K562 (cell line): ENCODE results near the gene SRBD1. TPM values are rescaled to one million over a fixed set of nuclear protein-coding genes. Genes with fewer than 3 reads are reported as not detected.

Experiments
- ATAC-seq: fragments of 200-7000 bp; cut with Tn5 transposase; 3 replicates; pipeline ENCODE4 v1.9.1; 2020; ENCODE audit warnings: moderate library complexity
- BruUV-seq: library from RNA; stranded (reverse); fragments of 400-500 nt; replicated peaks from 2 replicates; lab custom pipeline; 2021; lab: Mats Ljungman, UMichigan
- CTCF ChIA-PET: fragments of 300-600 bp; formaldehyde crosslinking; extraction: SDS; loops from one replicate; lab custom pipeline; 2021; ENCODE audit warnings: low intra/inter-chr PET ratio; lab: Yijun Ruan, JAX
- POLR2A ChIA-PET: fragments of 300-600, 350-650 bp; sonication (Branson Sonifier 250); formaldehyde crosslinking; extraction: SDS; loops from one replicate; lab custom pipeline; 2021; ENCODE audit warnings: antibody characterized with exemption, inconsistent platforms; lab: Yijun Ruan, JAX
- DNase-seq, 4 experiments: peaks; one replicate each; pipeline versions ENCODE4 v3.0.0 to v3.0.0-alpha.2; 2011 to 2018; ENCODE audit warnings: low spot score in 3 of 4, mixed read lengths in 3 of 4; ENCODE audit errors: extremely low read depth in 1 of 4
- FAIRE-seq: peaks from 2 replicates; lab custom pipeline; 2011; peaks lifted over from hg19 to GRCh38; lab: Jason Lieb, UNC
- H2AFZ ChIP-seq: 2 replicates; pipeline ENCODE4 v1.6.0; 2011; ENCODE audit warnings: low read depth, low read length, control low read depth, inconsistent platforms
- H3K27ac ChIP-seq: fragments of 200-600 bp; 3 replicates; pipeline ENCODE4 v1.8.0; 2011; ENCODE audit warnings: low read depth, mild to moderate bottlenecking, control low read depth, inconsistent platforms, low read length, moderate library complexity, mixed read lengths; ENCODE audit errors: extremely low read depth
- H3K27me3 ChIP-seq, 2 experiments: fragments of 300-600 bp in 1 of 2; 2 replicates in 1 of 2; 3 replicates in 1 of 2; pipeline versions ENCODE4 v1.6.0 to v1.8.0; 2011; ENCODE audit warnings: inconsistent platforms in 2 of 2, low read length in 2 of 2, mild to moderate bottlenecking in 1 of 2, mixed read lengths in 1 of 2, moderate library complexity in 1 of 2; ENCODE audit not compliant: control insufficient read depth in 2 of 2, insufficient read depth in 2 of 2
- H3K36me3 ChIP-seq: fragments of 300-600 bp; 3 replicates; pipeline ENCODE4 v1.8.0; 2011; ENCODE audit warnings: mild to moderate bottlenecking, low read length, inconsistent platforms; ENCODE audit not compliant: control insufficient read depth, insufficient read depth
- H3K4me1 ChIP-seq, 2 experiments: fragments of 200-600 bp in 1 of 2; replicated peaks in 1 of 2; 2 replicates in 1 of 2; 3 replicates in 1 of 2; pipeline versions ENCODE4 v1.5.1 to v1.8.0; 2011; ENCODE audit warnings: inconsistent platforms in 2 of 2, low read length in 2 of 2, mild to moderate bottlenecking in 1 of 2, mixed read lengths in 1 of 2, moderate library complexity in 1 of 2; ENCODE audit not compliant: control insufficient read depth in 2 of 2, insufficient read depth in 2 of 2
- H3K4me2 ChIP-seq: 2 replicates; pipeline ENCODE4 v1.6.1; 2011; ENCODE audit warnings: low read length, control low read depth, inconsistent platforms, mixed read lengths; ENCODE audit not compliant: insufficient read depth
- H3K4me3 ChIP-seq: fragments of 200-600 bp; sonication (generic), shearing (Covaris generic); 2 replicates; pipeline ENCODE4 v1.5.1; 2016; ENCODE audit warnings: control low read depth, inconsistent platforms
- H3K79me2 ChIP-seq: fragments of 200-600 bp; 3 replicates; pipeline ENCODE4 v1.8.0; 2011; ENCODE audit warnings: low read length, inconsistent platforms; ENCODE audit not compliant: control insufficient read depth, insufficient read depth
- H3K9ac ChIP-seq, 2 experiments: 2 replicates each; pipeline versions ENCODE4 v1.6.0 to v1.6.1; 2011; ENCODE audit warnings: low read depth in 2 of 2, low read length in 2 of 2, control low read depth in 1 of 2, inconsistent platforms in 1 of 2, mild to moderate bottlenecking in 1 of 2, mixed read lengths in 1 of 2; ENCODE audit not compliant: insufficient read depth in 1 of 2
- H3K9me1 ChIP-seq: one replicate; pipeline ENCODE4 v1.6.0; 2011; ENCODE audit warnings: inconsistent platforms, mild to moderate bottlenecking, low read length, moderate library complexity; ENCODE audit not compliant: control insufficient read depth, insufficient read depth
- H3K9me3 ChIP-seq: replicated peaks from 2 replicates; pipeline ENCODE4 v1.5.1; 2011; ENCODE audit warnings: low read depth, low read length, inconsistent platforms; ENCODE audit not compliant: control insufficient read depth, insufficient read depth
- H4K20me1 ChIP-seq: replicated peaks from 2 replicates; pipeline ENCODE4 v1.6.1; 2011; ENCODE audit warnings: low read length, inconsistent platforms, mixed read lengths; ENCODE audit not compliant: control insufficient read depth, insufficient read depth
- ATF1 ChIP-seq, 2 experiments: fragments of 450-650 bp in 1 of 2; IDR thresholded peaks; 2 replicates each; pipeline ENCODE4 v1.6.1; 2016; ENCODE audit warnings: missing compliant biosample characterization in 1 of 2, missing genetic modification characterization in 1 of 2
- ATF7 ChIP-seq: fragments of 450-650 bp; IDR thresholded peaks from 2 replicates; pipeline ENCODE4 v1.7.1; 2014; ENCODE audit warnings: mild to moderate bottlenecking, moderate library complexity
- CTBP1 ChIP-seq: fragments of 450-650 bp; IDR thresholded peaks from 2 replicates; pipeline ENCODE4 v1.6.1; 2016; ENCODE audit warnings: borderline replicate concordance
- JUNB ChIP-seq: fragments of 450-650 bp; formaldehyde crosslinking; conservative IDR thresholded peaks from 2 replicates; pipeline ENCODE4 v1.4.0; 2020; ENCODE audit warnings: mild to moderate bottlenecking
- POLR2B ChIP-seq: fragments of 450-650 bp; IDR thresholded peaks from 2 replicates; pipeline ENCODE4 v1.6.1; 2018; ENCODE audit warnings: low read depth; ENCODE audit not compliant: partially characterized antibody
- ZEB2 ChIP-seq: fragments of 450-650 bp; IDR thresholded peaks from 2 replicates; pipeline ENCODE4 v1.6.1; 2016
- ZNF282 ChIP-seq: sonication (generic); formaldehyde crosslinking; IDR thresholded peaks from 2 replicates; pipeline ENCODE4 v1.8.1; 2023; ENCODE audit warnings: missing genetic modification reagents
- ZNF77 ChIP-seq: fragments of 250-450 bp; sonication (Bioruptor Pico); IDR thresholded peaks from 2 replicates; pipeline ENCODE4 v1.5.0; 2020
- WGBS: fragments of 100-300 bp; shearing (Covaris generic); methylation state at CpG from one replicate; pipeline ENCODE4 v1.1.6; 2016; ENCODE audit warnings: low coverage, mixed read lengths; ENCODE audit not compliant: insufficient coverage; ENCODE audit errors: missing lambda C conversion rate; 5-methylcytosine and 5-hydroxymethylcytosine counted together
- in situ Hi-C: fragments of 300-500 bp; cut with MboI; formaldehyde crosslinking; loops from 4 replicates; pipeline ENCODE4 v1.15.0; 2018; ENCODE audit warnings: inconsistent platforms, mixed read lengths
- intact Hi-C: fragments of 100-400 bp; cut with micrococcal nuclease; formaldehyde crosslinking; loops from 2 replicates; pipeline ENCODE4 v1.14.2; 2022
- polyA plus RNA-seq, 8 experiments: library from polyadenylated mRNA; depleted of rRNA in 4 of 8; stranded (reverse) in 5 of 8; unstranded in 3 of 8; fragments of >200 nt; fragmentation: Nextera tagmentation in 2 of 8; fragmentation: Illumina TruSeq in 1 of 8; extraction: Ambion mirVana in 2 of 8; extraction: Trizol in 1 of 8; gene quantifications; 2 replicates each; pipeline versions ENCODE4 v1.2.1 to v1.2.3, GENCODE V29; 2011 to 2014; ENCODE audit warnings: inconsistent platforms in 1 of 8, missing spikeins in 1 of 8
- total RNA-seq, 7 experiments: library from RNA; depleted of rRNA in 6 of 7; stranded (reverse); fragments of >200 nt in 6 of 7; fragmentation: Illumina TruSeq in 2 of 7; extraction: Trizol in 2 of 7; gene quantifications; 2 replicates each; pipeline versions ENCODE4 v1.2.1 to v1.2.3, GENCODE V29; 2011 to 2021; ENCODE audit warnings: low replicate concordance in 1 of 7
- TF ChIP-seq, protein P1 (sequence below): fragments of 450-650 bp; conservative IDR thresholded peaks from 2 replicates; pipeline ENCODE4 v1.6.1; 2016; ENCODE audit warnings: missing genetic modification characterization, low read depth, mild to moderate bottlenecking, control low read depth, missing compliant biosample characterization

The SRBD1 gene
- total and polyA plus RNA-seq, 9 of the 15 experiments (the other 6 are each of a cell fraction or from before 2014, with no cell fraction given): 6.9 to 23.2 (median 14.7) TPM

DNA sequence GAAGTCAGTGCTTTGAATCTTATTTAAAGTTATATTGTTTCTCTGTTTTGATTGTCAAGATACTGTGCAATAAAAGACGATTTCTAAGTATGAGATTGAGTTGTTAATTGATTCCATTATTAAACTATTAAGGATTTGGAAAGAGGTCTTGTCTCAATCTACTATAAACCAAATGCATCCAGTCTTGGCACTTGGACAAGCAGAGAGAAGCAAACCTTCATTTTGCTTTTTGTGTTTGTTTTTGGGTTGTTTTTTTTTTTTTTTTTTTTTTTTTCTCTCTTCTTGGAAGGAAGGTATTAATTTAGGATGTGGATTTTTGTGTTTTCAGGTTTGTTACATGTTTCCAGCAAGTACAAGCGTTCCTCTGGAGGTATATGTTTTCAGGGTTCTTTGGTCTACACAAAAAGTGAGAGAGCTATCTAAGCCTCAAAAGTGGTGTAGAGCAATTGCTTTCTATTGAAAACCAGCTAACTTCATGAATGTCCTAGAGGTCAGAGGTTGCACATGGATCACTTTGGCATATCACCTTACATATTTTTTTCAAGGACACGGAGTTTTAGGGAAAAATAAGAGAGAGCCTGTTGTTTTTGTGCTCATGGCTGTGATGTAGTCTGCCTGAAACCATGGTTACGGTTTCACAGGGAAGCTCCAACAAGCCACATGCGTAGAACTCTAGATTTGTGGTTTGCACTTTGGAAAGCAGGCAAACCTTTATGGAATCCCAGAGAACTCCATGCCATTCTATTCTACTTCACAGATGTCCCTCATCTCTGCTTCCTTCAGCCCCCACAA, 42.3 kb upstream of the SRBD1 start:
- intact Hi-C loops (no loop called here), in situ Hi-C loops (no loop called here)
- no peak for DNase-seq
- TF ChIP-seq, protein P1, sequence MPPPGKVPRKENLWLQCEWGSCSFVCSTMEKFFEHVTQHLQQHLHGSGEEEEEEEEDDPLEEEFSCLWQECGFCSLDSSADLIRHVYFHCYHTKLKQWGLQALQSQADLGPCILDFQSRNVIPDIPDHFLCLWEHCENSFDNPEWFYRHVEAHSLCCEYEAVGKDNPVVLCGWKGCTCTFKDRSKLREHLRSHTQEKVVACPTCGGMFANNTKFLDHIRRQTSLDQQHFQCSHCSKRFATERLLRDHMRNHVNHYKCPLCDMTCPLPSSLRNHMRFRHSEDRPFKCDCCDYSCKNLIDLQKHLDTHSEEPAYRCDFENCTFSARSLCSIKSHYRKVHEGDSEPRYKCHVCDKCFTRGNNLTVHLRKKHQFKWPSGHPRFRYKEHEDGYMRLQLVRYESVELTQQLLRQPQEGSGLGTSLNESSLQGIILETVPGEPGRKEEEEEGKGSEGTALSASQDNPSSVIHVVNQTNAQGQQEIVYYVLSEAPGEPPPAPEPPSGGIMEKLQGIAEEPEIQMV (tag): no peak
- TF ChIP-seq ZNF282 (CRISPR knock-in tag) (no peak), ATF1 (CRISPR knock-in tag; IDR thresholded peaks at IDR 0.05) (no peak), ATF1 (tag; IDR thresholded peaks at IDR 0.05) (no peak), ZNF77 (CRISPR knock-in tag) (no peak), ATF7 (no peak), JUNB (CRISPR knock-in tag) (no peak), ZEB2 (no peak), POLR2B (no peak), CTBP1 (no peak)
- TF ChIP-seq, all 486 proteins: peak for 0
- ChIA-PET POLR2A (no interaction called here), CTCF (interaction anchor here (1.2 kb wide), 1 partner anchor 10 kb away, joined by 3 read pairs; no protein-coding TSS in a partner anchor)
- no peaks in the 10 kb centered on the region for H4K20me1 ChIP-seq
- H3K27me3 ChIP-seq: peaks cover 31 to 46% of the 10 kb centered on the region in 2 experiments
- no peak overlapping the region for H2AFZ ChIP-seq
- no peaks in the 10 kb centered on the region for H3K79me2 ChIP-seq
- H3K4me2 ChIP-seq: no peak overlapping the region
- H3K4me1 ChIP-seq: peaks cover 0 to 29% of the 10 kb centered on the region in 2 experiments; a peak in 4 of 5 replicates
- no peaks in the 10 kb centered on the region for H3K9me1 ChIP-seq
- no TSS peak for BruUV-seq
- H3K27ac ChIP-seq: no peak overlapping the region
- WGBS: 22% methylated on average over 4 of the region's 5 CpGs
- H3K9me3 ChIP-seq: no peaks in the 10 kb centered on the region
- no peaks in the 10 kb centered on the region for H3K36me3 ChIP-seq
- FAIRE-seq: no peak
- ATAC-seq: no peak
- no peak overlapping the region for H3K9ac ChIP-seq
- H3K4me3 ChIP-seq: no peak overlapping the region
